Keratinocyte (primary cell): ENCODE measurements around the gene CLMN. TPM values are rescaled to one million over a fixed set of nuclear protein-coding genes. Genes with fewer than 3 reads are reported as not detected.

Experiments
- DNase-seq: peaks from one replicate; pipeline ENCODE4 v3.0.0-alpha.2; 2011; ENCODE audit warnings: low read depth, missing footprints, low spot score
- FAIRE-seq: peaks from 2 replicates; lab custom pipeline; 2011; peaks lifted over from hg19 to GRCh38; lab: Jason Lieb, UNC
- H2AFZ ChIP-seq: 2 replicates; pipeline ENCODE4 v1.6.0; 2012; ENCODE audit warnings: low read length, control low read depth, inconsistent platforms; ENCODE audit not compliant: control insufficient read depth
- H3K27ac ChIP-seq: 2 replicates; pipeline ENCODE4 v1.5.1; 2011; ENCODE audit warnings: low read length; ENCODE audit not compliant: control insufficient read depth, insufficient read depth
- H3K27me3 ChIP-seq: 3 replicates; pipeline ENCODE4 v1.6.0; 2011; ENCODE audit warnings: low read length; ENCODE audit not compliant: control insufficient read depth, insufficient read depth; ENCODE audit errors: extremely low read depth
- H3K36me3 ChIP-seq, 2 experiments: 2 replicates in 1 of 2; 3 replicates in 1 of 2; pipeline ENCODE4 v1.5.1; 2011; ENCODE audit warnings: low read length in 2 of 2, mild to moderate bottlenecking in 1 of 2; ENCODE audit not compliant: control insufficient read depth in 2 of 2, insufficient read depth in 2 of 2; ENCODE audit errors: extremely low read depth in 1 of 2
- H3K4me1 ChIP-seq: 3 replicates; pipeline ENCODE4 v1.5.1; 2011; ENCODE audit warnings: low read length; ENCODE audit not compliant: control insufficient read depth, insufficient read depth; ENCODE audit errors: extremely low read depth
- H3K4me2 ChIP-seq: 3 replicates; pipeline ENCODE4 v1.6.0; 2011; ENCODE audit warnings: low read depth, low read length; ENCODE audit not compliant: control insufficient read depth, insufficient read depth; ENCODE audit errors: extremely low read depth
- H3K4me3 ChIP-seq, 3 experiments: fragments of 200-600 bp in 1 of 3; sonication (generic) in 1 of 3; 2 replicates in 2 of 3; 3 replicates in 1 of 3; pipeline ENCODE4 v1.5.1; 2011 to 2016; ENCODE audit warnings: low read length in 3 of 3, mild to moderate bottlenecking in 3 of 3, control low read depth in 2 of 3, inconsistent platforms in 1 of 3, low read depth in 1 of 3, mixed read lengths in 1 of 3, mixed run types in 1 of 3, moderate library complexity in 1 of 3; ENCODE audit not compliant: control insufficient read depth in 2 of 3, insufficient read depth in 2 of 3; ENCODE audit errors: extremely low read depth in 1 of 3
- H3K79me2 ChIP-seq: 2 replicates; pipeline ENCODE4 v1.6.0; 2012; ENCODE audit warnings: low read length; ENCODE audit not compliant: control insufficient read depth, insufficient read depth
- H3K9ac ChIP-seq: 3 replicates; pipeline ENCODE4 v1.6.0; 2011; ENCODE audit warnings: low read length; ENCODE audit not compliant: control insufficient read depth, insufficient read depth; ENCODE audit errors: extremely low read depth
- H3K9me1 ChIP-seq: 3 replicates; pipeline ENCODE4 v1.6.0; 2011; ENCODE audit warnings: low read length; ENCODE audit not compliant: control insufficient read depth, insufficient read depth; ENCODE audit errors: extremely low read depth
- H3K9me3 ChIP-seq: 2 replicates; pipeline ENCODE4 v1.5.1; 2012; ENCODE audit warnings: low read depth, low read length; ENCODE audit not compliant: control insufficient read depth
- H4K20me1 ChIP-seq: 3 replicates; pipeline ENCODE4 v1.6.0; 2011; ENCODE audit warnings: low read length; ENCODE audit not compliant: control insufficient read depth, insufficient read depth; ENCODE audit errors: extremely low read depth
- CTCF ChIP-seq, 3 experiments: IDR thresholded peaks in 1 of 3; conservative IDR thresholded peaks in 1 of 3; optimal IDR thresholded peaks in 1 of 3; 2 replicates in 2 of 3; 3 replicates in 1 of 3; pipeline versions ENCODE3 to v1.5.1; 2011; ENCODE audit warnings: low read length in 3 of 3, mild to moderate bottlenecking in 3 of 3, moderate library complexity in 2 of 3, control low read depth in 1 of 3, inconsistent platforms in 1 of 3; ENCODE audit not compliant: insufficient read depth in 2 of 3; ENCODE audit errors: extremely low read depth in 1 of 3
- EZH2 ChIP-seq: IDR thresholded peaks from one replicate; pipeline ENCODE4 v1.6.1; 2012; ENCODE audit warnings: inconsistent platforms, mild to moderate bottlenecking, low read length, moderate library complexity
- dilution Hi-C: fragments of 300-500 bp; cut with MboI; formaldehyde crosslinking; loops from one replicate; pipeline ENCODE4 v1.7.0; 2020; ENCODE audit warnings: low sequenced_read_pairs; ENCODE audit not compliant: extremely low pct_ligation_motif_present
- polyA plus RNA-seq, 5 experiments: library from polyadenylated mRNA; depleted of rRNA in 3 of 5; stranded (reverse) in 3 of 5; stranded (forward) in 1 of 5; unstranded in 1 of 5; fragments of >200 nt; gene quantifications; 1 replicate in 1 of 5; 2 replicates in 3 of 5; 3 replicates in 1 of 5; pipeline versions ENCODE4 v1.2.1 to v1.2.3, GENCODE V29; 2011 to 2012; ENCODE audit warnings: missing spikeins in 2 of 5, low read depth in 1 of 5, low replicate concordance in 1 of 5

Gene CLMN
- polyA plus RNA-seq, 1 donor (not counting 4 experiments of a cell fraction or from before 2014, with no cell fraction given): 6.1 TPM

- no peaks in the 10 kb centered on the region for H3K9me3 ChIP-seq
- H3K79me2 ChIP-seq: no peaks in the 10 kb centered on the region
- FAIRE-seq: no peak
- dilution Hi-C loops: no loop called here
- H3K4me2 ChIP-seq: no peak overlapping the region
- no peaks in the 10 kb centered on the region for H3K27me3 ChIP-seq
- no peaks in the 10 kb centered on the region for H4K20me1 ChIP-seq
- no peak overlapping the region for H3K27ac ChIP-seq
- peaks cover 3% of the 10 kb centered on the region for H3K9me1 ChIP-seq
- H3K36me3 ChIP-seq: peaks cover 0 to 2% of the 10 kb centered on the region in 2 experiments
- no peak overlapping the region for H2AFZ ChIP-seq
- no peak overlapping the region for H3K4me3 ChIP-seq
- peaks cover 20% of the 10 kb centered on the region for H3K4me1 ChIP-seq
- DNase-seq: no peak
- TF ChIP-seq EZH2 (no peak), CTCF (optimal IDR thresholded peaks at IDR 0.05 in 1 of 3, IDR thresholded peaks at IDR 0.05 in 1 of 3, conservative IDR thresholded peaks at IDR 0.05 in 1 of 3; ENCODE audit: extremely low read depth in 1 of 3, insufficient read depth in 2 of 3, low read length in 3 of 3) (no peak)
- no peak overlapping the region for H3K9ac ChIP-seq
Observed at GRCh38 chr14:95288672-95289322, 30.9 kb downstream of the CLMN start.

- FAIRE-seq: peak; percentile 32
- no peaks in the 10 kb centered on the region for H4K20me1 ChIP-seq
- no peak for TF ChIP-seq EZH2
- TF ChIP-seq CTCF (optimal IDR thresholded peaks at IDR 0.05 in 1 of 3, IDR thresholded peaks at IDR 0.05 in 1 of 3, conservative IDR thresholded peaks at IDR 0.05 in 1 of 3; ENCODE audit: extremely low read depth in 1 of 3, insufficient read depth in 2 of 3, low read length in 3 of 3): no peak
Observed at GRCh38 chr14:95287176-95287754, 32.4 kb downstream of the CLMN start.

More at GRCh38 chr14:95287176-95287754, 32.4 kb downstream of the CLMN start:
- peak; percentile 11 for DNase-seq
- Histone ChIP-seq H3K9ac (no peak overlapping the region), H3K27ac (no peak overlapping the region), H3K4me3 (no peak overlapping the region), H3K36me3 (no peaks in the 10 kb centered on the region), H3K4me1 (peaks cover 20% of the 10 kb centered on the region), H3K9me1 (peaks cover 3% of the 10 kb centered on the region), H2AFZ (no peak overlapping the region), H3K9me3 (no peaks in the 10 kb centered on the region), H3K4me2 (no peak overlapping the region), H3K27me3 (no peaks in the 10 kb centered on the region), H3K79me2 (no peaks in the 10 kb centered on the region)
- dilution Hi-C loops: no loop called here
